ENCODE data around the gene IL17RD. TPM values are rescaled to one million over a fixed set of nuclear protein-coding genes. Genes with fewer than 3 reads are reported as not detected.

IL17RD gene
- total and polyA plus RNA-seq, 2 of the 4 experiments (the other 2 are of a cell fraction): 0.72 to 0.92 TPM

DNA sequence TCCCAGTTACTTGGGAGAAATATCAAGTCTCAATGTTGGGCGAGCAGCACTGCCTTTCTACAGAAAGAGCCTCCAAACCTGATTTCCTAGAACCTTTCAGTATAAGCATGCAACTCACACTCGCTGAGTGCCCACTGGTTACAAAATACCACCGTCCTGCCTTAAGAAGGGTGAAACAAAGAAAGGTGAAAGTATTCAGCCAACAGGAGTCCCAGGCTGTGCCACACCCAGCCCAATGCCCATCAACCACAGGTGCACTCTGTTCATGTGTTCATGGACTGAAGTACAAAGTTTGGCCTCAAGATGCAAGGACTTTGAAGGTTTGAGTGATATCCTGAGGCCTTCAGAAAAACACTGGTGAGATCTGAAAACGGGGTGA, 34.0 kb downstream of the IL17RD start:
- WGBS, 2 experiments (ENCODE audit: extremely low coverage in 2 of 2, insufficient read length in 1 of 2): no CpG with 5 or more reads among the region's 4 CpGs

More for the DNA sequence above, 34.0 kb downstream of the IL17RD start:
- DNase-seq (no peak), ATAC-seq (ENCODE audit: low read depth) (no peak)
- in situ Hi-C loops (cut with MboI; ENCODE audit: low sequenced_read_pairs) (no loop called here), dilution Hi-C loops (cut with HindIII; ENCODE audit: low sequenced_read_pairs, unreplicated experiment) (no loop called here), intact Hi-C loops (cut with micrococcal nuclease) (no loop called here)
- no peak overlapping the region for H3K4me2 ChIP-seq (ENCODE audit: low read depth, low read length)
- H3K9me3 ChIP-seq (ENCODE audit: control insufficient read depth, insufficient read depth, low read length): no peaks in the 10 kb centered on the region
- POLR2A ChIA-PET (ENCODE audit: unreplicated experiment): no interaction called here
- H2AFZ ChIP-seq (replicated peaks; ENCODE audit: low read length, poor library complexity): no peak overlapping the region
- peaks cover 9% of the 10 kb centered on the region for H3K27me3 ChIP-seq (ENCODE audit: control insufficient read depth, insufficient read depth, low read length)
- no peak overlapping the region for H3K9ac ChIP-seq (ENCODE audit: low read depth, low read length)
- H4K8ac ChIP-seq (ENCODE audit: low read depth in 2 of 2, low read length in 2 of 2): no peak overlapping the region
- CTCF ChIA-PET: interaction anchor here (0.7 kb wide), 1 partner anchor 78 kb away, joined by 8 read pairs; no protein-coding TSS in a partner anchor
- no peak overlapping the region for H2AK5ac ChIP-seq (ENCODE audit: low read depth, low read length)
- H4K91ac ChIP-seq (ENCODE audit: insufficient read depth, low read depth, low read length): no peak overlapping the region
- no peak overlapping the region for H2BK5ac ChIP-seq (ENCODE audit: low read depth, low read length, poor library complexity, severe bottlenecking)
- H3K79me1 ChIP-seq (ENCODE audit: low read depth in 1 of 2, low read length in 2 of 2): no peaks in the 10 kb centered on the region
- no peak overlapping the region for H2AK9ac ChIP-seq (replicated peaks; ENCODE audit: low read depth, low read length, poor library complexity)
- no peak overlapping the region for H3K4me3 ChIP-seq (ENCODE audit: insufficient read depth, low read depth, low read length)
- H3K56ac ChIP-seq (ENCODE audit: extremely low read depth, insufficient read depth, low read length): no peak overlapping the region
- H4K20me1 ChIP-seq (ENCODE audit: insufficient read depth, low read length): no peaks in the 10 kb centered on the region
- H3K4me1 ChIP-seq (ENCODE audit: control insufficient read depth, insufficient read depth, low read length): no peaks in the 10 kb centered on the region
- no peak overlapping the region for H3K27ac ChIP-seq (ENCODE audit: insufficient read depth, low read length)
- no peak overlapping the region for H3K23ac ChIP-seq (ENCODE audit: low read depth, low read length)
- H3K36me3 ChIP-seq (ENCODE audit: control insufficient read depth, insufficient read depth, low read length): no peaks in the 10 kb centered on the region
- H4K5ac ChIP-seq (ENCODE audit: low read depth, low read length): no peak overlapping the region
- H3K18ac ChIP-seq (ENCODE audit: low read depth, low read length): no peak overlapping the region
- no peak overlapping the region for H3K4ac ChIP-seq (ENCODE audit: low read depth, low read length)
- TF ChIP-seq NFE2L2 (IDR thresholded peaks at IDR 0.05; ENCODE audit: low read depth, low read length): no peak
- TF ChIP-seq CEBPB (IDR thresholded peaks at IDR 0.05; ENCODE audit: low read depth, low read length): no peak
- TF ChIP-seq, protein P1, sequence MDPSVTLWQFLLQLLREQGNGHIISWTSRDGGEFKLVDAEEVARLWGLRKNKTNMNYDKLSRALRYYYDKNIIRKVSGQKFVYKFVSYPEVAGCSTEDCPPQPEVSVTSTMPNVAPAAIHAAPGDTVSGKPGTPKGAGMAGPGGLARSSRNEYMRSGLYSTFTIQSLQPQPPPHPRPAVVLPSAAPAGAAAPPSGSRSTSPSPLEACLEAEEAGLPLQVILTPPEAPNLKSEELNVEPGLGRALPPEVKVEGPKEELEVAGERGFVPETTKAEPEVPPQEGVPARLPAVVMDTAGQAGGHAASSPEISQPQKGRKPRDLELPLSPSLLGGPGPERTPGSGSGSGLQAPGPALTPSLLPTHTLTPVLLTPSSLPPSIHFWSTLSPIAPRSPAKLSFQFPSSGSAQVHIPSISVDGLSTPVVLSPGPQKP (IDR thresholded peaks at IDR 0.05; ENCODE audit: borderline replicate concordance, low read depth, low read length): no peak
- no peak for TF ChIP-seq RCOR1 (IDR thresholded peaks at IDR 0.05; ENCODE audit: insufficient replicate concordance, low read length)
- TF ChIP-seq, protein P2, sequence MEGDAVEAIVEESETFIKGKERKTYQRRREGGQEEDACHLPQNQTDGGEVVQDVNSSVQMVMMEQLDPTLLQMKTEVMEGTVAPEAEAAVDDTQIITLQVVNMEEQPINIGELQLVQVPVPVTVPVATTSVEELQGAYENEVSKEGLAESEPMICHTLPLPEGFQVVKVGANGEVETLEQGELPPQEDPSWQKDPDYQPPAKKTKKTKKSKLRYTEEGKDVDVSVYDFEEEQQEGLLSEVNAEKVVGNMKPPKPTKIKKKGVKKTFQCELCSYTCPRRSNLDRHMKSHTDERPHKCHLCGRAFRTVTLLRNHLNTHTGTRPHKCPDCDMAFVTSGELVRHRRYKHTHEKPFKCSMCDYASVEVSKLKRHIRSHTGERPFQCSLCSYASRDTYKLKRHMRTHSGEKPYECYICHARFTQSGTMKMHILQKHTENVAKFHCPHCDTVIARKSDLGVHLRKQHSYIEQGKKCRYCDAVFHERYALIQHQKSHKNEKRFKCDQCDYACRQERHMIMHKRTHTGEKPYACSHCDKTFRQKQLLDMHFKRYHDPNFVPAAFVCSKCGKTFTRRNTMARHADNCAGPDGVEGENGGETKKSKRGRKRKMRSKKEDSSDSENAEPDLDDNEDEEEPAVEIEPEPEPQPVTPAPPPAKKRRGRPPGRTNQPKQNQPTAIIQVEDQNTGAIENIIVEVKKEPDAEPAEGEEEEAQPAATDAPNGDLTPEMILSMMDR (conservative IDR thresholded peaks at IDR 0.05; ENCODE audit: low read depth, low read length): no peak
- TF ChIP-seq MAZ (IDR thresholded peaks at IDR 0.05; ENCODE audit: borderline replicate concordance, low read depth, low read length): no peak
- no peak for TF ChIP-seq CHD1 (IDR thresholded peaks at IDR 0.05; ENCODE audit: low read depth, low read length)
- TF ChIP-seq RAD21 (IDR thresholded peaks at IDR 0.05; ENCODE audit: low read length): no peak
- TF ChIP-seq, protein P3, sequence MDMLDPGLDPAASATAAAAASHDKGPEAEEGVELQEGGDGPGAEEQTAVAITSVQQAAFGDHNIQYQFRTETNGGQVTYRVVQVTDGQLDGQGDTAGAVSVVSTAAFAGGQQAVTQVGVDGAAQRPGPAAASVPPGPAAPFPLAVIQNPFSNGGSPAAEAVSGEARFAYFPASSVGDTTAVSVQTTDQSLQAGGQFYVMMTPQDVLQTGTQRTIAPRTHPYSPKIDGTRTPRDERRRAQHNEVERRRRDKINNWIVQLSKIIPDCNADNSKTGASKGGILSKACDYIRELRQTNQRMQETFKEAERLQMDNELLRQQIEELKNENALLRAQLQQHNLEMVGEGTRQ (IDR thresholded peaks at IDR 0.05; ENCODE audit: low read depth, low read length): no peak
- no peak for TF ChIP-seq MAFK (IDR thresholded peaks at IDR 0.05; ENCODE audit: low read depth, low read length)
- TF ChIP-seq POLR2A (IDR thresholded peaks at IDR 0.05; ENCODE audit: low read depth, low read length): no peak
- no peak for TF ChIP-seq RFX5 (IDR thresholded peaks at IDR 0.05; ENCODE audit: low read depth, low read length)
- no peak for TF ChIP-seq FOS (IDR thresholded peaks at IDR 0.05; ENCODE audit: low read depth, low read length)
- no peak for TF ChIP-seq SMC3 (IDR thresholded peaks at IDR 0.05; ENCODE audit: low read depth, low read length)
- no peak for TF ChIP-seq MXI1 (IDR thresholded peaks at IDR 0.05; ENCODE audit: borderline replicate concordance, low read depth, low read length)
- TF ChIP-seq BHLHE40 (IDR thresholded peaks at IDR 0.05; ENCODE audit: low read depth, low read length): no peak
- no peak overlapping the region for H2BK15ac ChIP-seq (ENCODE audit: low read depth, low read length)
- H3K9me1 ChIP-seq (ENCODE audit: insufficient read depth, low read length): no peaks in the 10 kb centered on the region
- no TSS peak for BruUV-seq (replicated peaks)
- H3K14ac ChIP-seq (replicated peaks; ENCODE audit: low read depth, low read length): no peak overlapping the region
- H2BK120ac ChIP-seq (ENCODE audit: low read depth, low read length): no peak overlapping the region
- no peak overlapping the region for H2BK20ac ChIP-seq (ENCODE audit: low read depth, low read length)
